ENCODE measurements around the gene TSHZ2.

TSHZ2 gene

GRCh38 chr20:53177687-53178086, 205.5 kb downstream of the TSHZ2 start:
- H3K9ac ChIP-seq: no peak overlapping the region
- no peak overlapping the region for H3K27ac ChIP-seq
- no peak for TF ChIP-seq Cebpa-rat (IDR thresholded peaks at IDR 0.05)

GRCh38 chr20:53179749-53180148, 207.6 kb downstream of the TSHZ2 start:
- Histone ChIP-seq H4K20me1 (no peaks in the 10 kb centered on the region), H3K9ac (no peak overlapping the region), H3K36me3 (no peaks in the 10 kb centered on the region), H3K27ac (no peak overlapping the region), H3K27me3 (no peaks in the 10 kb centered on the region), H3K4me3 (no peak overlapping the region), H3K4me1 (no peaks in the 10 kb centered on the region), H3K9me3 (no peaks in the 10 kb centered on the region), H3K4me2 (no peak overlapping the region)
- no peak for TF ChIP-seq Cebpa-rat (IDR thresholded peaks at IDR 0.05)

More at GRCh38 chr20:53177687-53178086, 205.5 kb downstream of the TSHZ2 start:
- Histone ChIP-seq H3K4me2 (no peak overlapping the region), H3K4me1 (no peaks in the 10 kb centered on the region), H3K36me3 (no peaks in the 10 kb centered on the region), H3K27me3 (no peaks in the 10 kb centered on the region), H3K9me3 (no peaks in the 10 kb centered on the region), H4K20me1 (no peaks in the 10 kb centered on the region), H3K4me3 (no peak overlapping the region)

- no peak overlapping the region for H3K27ac ChIP-seq
- H3K4me2 ChIP-seq: no peak overlapping the region
- no peaks in the 10 kb centered on the region for H3K4me1 ChIP-seq
- H4K20me1 ChIP-seq: no peaks in the 10 kb centered on the region
- TF ChIP-seq Cebpa-rat (IDR thresholded peaks at IDR 0.05): no peak
- H3K9me3 ChIP-seq: no peaks in the 10 kb centered on the region
- H3K4me3 ChIP-seq: no peak overlapping the region
- H3K27me3 ChIP-seq: no peaks in the 10 kb centered on the region
- H3K36me3 ChIP-seq: no peaks in the 10 kb centered on the region
- H3K9ac ChIP-seq: no peak overlapping the region
Observed at GRCh38 chr20:53180928-53181362, 208.8 kb downstream of the TSHZ2 start.

- Histone ChIP-seq H3K27ac (no peak overlapping the region), H3K9ac (no peak overlapping the region), H3K27me3 (no peaks in the 10 kb centered on the region), H3K36me3 (no peaks in the 10 kb centered on the region), H4K20me1 (no peaks in the 10 kb centered on the region), H3K9me3 (no peaks in the 10 kb centered on the region), H3K4me3 (no peak overlapping the region), H3K4me1 (peaks cover 3% of the 10 kb centered on the region), H3K4me2 (no peak overlapping the region)
- no peak for TF ChIP-seq Cebpa-rat (IDR thresholded peaks at IDR 0.05)
Observed at GRCh38 chr20:53181866-53182376, 209.8 kb downstream of the TSHZ2 start.

GRCh38 chr20:53183181-53183580, 211.0 kb downstream of the TSHZ2 start:
- Histone ChIP-seq H3K4me3 (no peak overlapping the region), H3K36me3 (no peaks in the 10 kb centered on the region), H3K27ac (no peak overlapping the region), H4K20me1 (no peaks in the 10 kb centered on the region), H3K4me2 (no peak overlapping the region), H3K9ac (no peak overlapping the region), H3K4me1 (peaks cover 16% of the 10 kb centered on the region), H3K9me3 (no peaks in the 10 kb centered on the region), H3K27me3 (no peaks in the 10 kb centered on the region)
- no peak for TF ChIP-seq Cebpa-rat (IDR thresholded peaks at IDR 0.05)

- no peak overlapping the region for H3K9ac ChIP-seq
- H3K4me3 ChIP-seq: no peak overlapping the region
- no peaks in the 10 kb centered on the region for H3K36me3 ChIP-seq
- H4K20me1 ChIP-seq: no peaks in the 10 kb centered on the region
- H3K27me3 ChIP-seq: no peaks in the 10 kb centered on the region
- no peak overlapping the region for H3K27ac ChIP-seq
- peak overlapping the region; percentile 62 for H3K4me2 ChIP-seq
- H3K9me3 ChIP-seq: no peaks in the 10 kb centered on the region
- peaks cover 17% of the 10 kb centered on the region for H3K4me1 ChIP-seq
- TF ChIP-seq Cebpa-rat (IDR thresholded peaks at IDR 0.05): no peak
Observed at GRCh38 chr20:53186635-53187034, 214.5 kb downstream of the TSHZ2 start.

- Histone ChIP-seq H3K36me3 (no peaks in the 10 kb centered on the region), H3K9me3 (no peaks in the 10 kb centered on the region), H3K9ac (no peak overlapping the region), H3K27me3 (no peaks in the 10 kb centered on the region), H4K20me1 (no peaks in the 10 kb centered on the region), H3K4me1 (peaks cover 17% of the 10 kb centered on the region), H3K4me2 (peak overlapping the region; percentile 62), H3K4me3 (no peak overlapping the region), H3K27ac (no peak overlapping the region)
- no peak for TF ChIP-seq Cebpa-rat (IDR thresholded peaks at IDR 0.05)
Observed at GRCh38 chr20:53187392-53188068, 215.4 kb downstream of the TSHZ2 start.

GRCh38 chr20:53190225-53190624, 218.1 kb downstream of the TSHZ2 start:
- Histone ChIP-seq H3K9me3 (no peaks in the 10 kb centered on the region), H3K36me3 (no peaks in the 10 kb centered on the region), H3K27ac (no peak overlapping the region), H3K9ac (no peak overlapping the region), H3K4me2 (no peak overlapping the region), H3K4me3 (no peak overlapping the region), H3K4me1 (peaks cover 17% of the 10 kb centered on the region), H4K20me1 (no peaks in the 10 kb centered on the region), H3K27me3 (no peaks in the 10 kb centered on the region)
- TF ChIP-seq Cebpa-rat (IDR thresholded peaks at IDR 0.05): no peak

- no peaks in the 10 kb centered on the region for H3K36me3 ChIP-seq
- no peaks in the 10 kb centered on the region for H4K20me1 ChIP-seq
- TF ChIP-seq Cebpa-rat (IDR thresholded peaks at IDR 0.05): no peak
- no peaks in the 10 kb centered on the region for H3K27me3 ChIP-seq
- no peak overlapping the region for H3K4me2 ChIP-seq
- H3K9ac ChIP-seq: no peak overlapping the region
- no peak overlapping the region for H3K4me3 ChIP-seq
- H3K27ac ChIP-seq: no peak overlapping the region
- peaks cover 13% of the 10 kb centered on the region for H3K4me1 ChIP-seq
- no peaks in the 10 kb centered on the region for H3K9me3 ChIP-seq
Observed at GRCh38 chr20:53191957-53192356, 219.8 kb downstream of the TSHZ2 start.

GRCh38 chr20:53194306-53195290, 222.4 kb downstream of the TSHZ2 start:
- no peak overlapping the region for H3K4me3 ChIP-seq
- no peaks in the 10 kb centered on the region for H4K20me1 ChIP-seq
- H3K27ac ChIP-seq: no peak overlapping the region
- H3K9ac ChIP-seq: no peak overlapping the region
- H3K36me3 ChIP-seq: no peaks in the 10 kb centered on the region
- no peak for TF ChIP-seq Cebpa-rat (IDR thresholded peaks at IDR 0.05)
- no peaks in the 10 kb centered on the region for H3K4me1 ChIP-seq
- H3K4me2 ChIP-seq: no peak overlapping the region
- H3K9me3 ChIP-seq: no peaks in the 10 kb centered on the region
- H3K27me3 ChIP-seq: no peaks in the 10 kb centered on the region

Measured in BLaER1 (cell line).